NB4 (cell line): ENCODE results near the gene AP2B1.

Experiments used
- DNase-seq: peaks from one replicate; pipeline ENCODE4 v3.0.0; 2010; ENCODE audit warnings: low read depth
- H3K4me3 ChIP-seq: one replicate; pipeline ENCODE4 v1.5.1; 2011; ENCODE audit warnings: mild to moderate bottlenecking, low read depth, low read length, moderate library complexity
- CTCF ChIP-seq: IDR thresholded peaks from one replicate; pipeline ENCODE4 v1.5.1; 2012; ENCODE audit warnings: low read depth, low read length
- MAX ChIP-seq: IDR thresholded peaks from 2 replicates; pipeline ENCODE4 v1.6.1; 2011; ENCODE audit warnings: low read depth, low read length
- MYC ChIP-seq: IDR thresholded peaks from 2 replicates; pipeline ENCODE4 v1.6.1; 2011; ENCODE audit warnings: low read depth, low read length
- POLR2A ChIP-seq: IDR thresholded peaks from 2 replicates; pipeline ENCODE4 v1.6.1; 2011; ENCODE audit warnings: mild to moderate bottlenecking; ENCODE audit not compliant: insufficient read length; ENCODE audit errors: extremely low read depth

Gene AP2B1

GRCh38 chr17:35742496-35742895 lies 155.4 kb downstream of the AP2B1 start:
- H3K4me3 ChIP-seq, result no peak overlapping the region
- no peak for TF ChIP-seq MYC
- TF ChIP-seq POLR2A, result no peak
- TF ChIP-seq CTCF, result no peak
- no peak for TF ChIP-seq MAX
- no peak for DNase-seq

GRCh38 chr17:35742896-35743477 lies 155.9 kb downstream of the AP2B1 start:
- H3K4me3 ChIP-seq, result no peak overlapping the region
- DNase-seq, result no peak
- TF ChIP-seq POLR2A, result no peak
- no peak for TF ChIP-seq MAX
- TF ChIP-seq MYC, result no peak
- TF ChIP-seq CTCF, result no peak

- no peak overlapping the region for H3K4me3 ChIP-seq
- TF ChIP-seq MYC (no peak), MAX (no peak), CTCF (no peak), POLR2A (no peak)
- DNase-seq, result peak; percentile 80
Measured at GRCh38 chr17:35743626-35744328, 156.7 kb downstream of the AP2B1 start.

- no peak overlapping the region for H3K4me3 ChIP-seq
- TF ChIP-seq CTCF (no peak), MYC (no peak), MAX (no peak), POLR2A (no peak)
- no peak for DNase-seq
Measured at GRCh38 chr17:35744830-35745229, 157.7 kb downstream of the AP2B1 start.

GRCh38 chr17:35745246-35745645 lies 158.1 kb downstream of the AP2B1 start:
- H3K4me3 ChIP-seq, result no peak overlapping the region
- DNase-seq, result no peak
- TF ChIP-seq CTCF, result no peak
- TF ChIP-seq MAX, result no peak
